GM23338 (cell line): ENCODE data around the gene NIM1K. TPM values are rescaled to one million over a fixed set of nuclear protein-coding genes. Genes with fewer than 3 reads are reported as not detected.

Source experiments
- ATAC-seq: fragments of 200-7000 bp; cut with Tn5 transposase; 3 replicates; pipeline ENCODE4 v1.9.1; 2020
- DNase-seq: peaks from one replicate; pipeline ENCODE4 v3.0.0-alpha.2; 2015; ENCODE audit warnings: low spot score
- H2AFZ ChIP-seq: fragments of 200-600 bp; sonication (generic); 2 replicates; pipeline ENCODE4 v1.8.0; 2016; ENCODE audit warnings: antibody characterized with exemption, mild to moderate bottlenecking, moderate library complexity
- H3F3A ChIP-seq: fragments of 200-600 bp; sonication (generic); replicated peaks from 2 replicates; pipeline ENCODE4 v1.8.0; 2017; ENCODE audit warnings: antibody characterized with exemption, mixed run types, low read depth
- H3K27ac ChIP-seq: fragments of 200-600 bp; sonication (generic); 2 replicates; pipeline ENCODE4 v1.6.1; 2016; ENCODE audit warnings: low read depth
- H3K27me3 ChIP-seq: fragments of 200-600 bp; sonication (generic); 2 replicates; pipeline ENCODE4 v1.8.0; 2016; ENCODE audit warnings: mild to moderate bottlenecking, mixed run types, moderate library complexity; ENCODE audit not compliant: insufficient read depth
- H3K36me3 ChIP-seq: fragments of 200-600 bp; sonication (generic); 2 replicates; pipeline ENCODE4 v1.8.0; 2016; ENCODE audit warnings: mild to moderate bottlenecking; ENCODE audit not compliant: insufficient read depth
- H3K4me1 ChIP-seq: fragments of 200-600 bp; sonication (generic); 2 replicates; pipeline ENCODE4 v1.8.0; 2016; ENCODE audit warnings: mild to moderate bottlenecking, moderate library complexity; ENCODE audit not compliant: insufficient read depth
- H3K4me2 ChIP-seq: fragments of 200-600 bp; sonication (generic); 2 replicates; pipeline ENCODE4 v1.7.1; 2017; ENCODE audit warnings: mixed run types
- H3K4me3 ChIP-seq: fragments of 200-600 bp; sonication (generic); 2 replicates; pipeline ENCODE4 v1.6.1; 2016; ENCODE audit warnings: mixed run types
- H3K79me2 ChIP-seq: fragments of 200-600 bp; sonication (generic); replicated peaks from 2 replicates; pipeline ENCODE4 v1.8.0; 2017; ENCODE audit warnings: mild to moderate bottlenecking; ENCODE audit not compliant: insufficient read depth
- H3K9me2 ChIP-seq: fragments of 200-600 bp; sonication (generic); 2 replicates; pipeline ENCODE4 v1.8.0; 2017; ENCODE audit not compliant: insufficient read depth
- H4K20me1 ChIP-seq: fragments of 200-600 bp; sonication (generic); replicated peaks from 2 replicates; pipeline ENCODE4 v1.8.0; 2017; ENCODE audit warnings: mild to moderate bottlenecking; ENCODE audit not compliant: insufficient read depth
- H3K27ac Mint-ChIP-seq: 2 replicates; pipeline ENCODE4 v1.8.0; 2020; ENCODE audit warnings: inconsistent platforms, mild to moderate bottlenecking, moderate library complexity, mixed read lengths
- H3K27me3 Mint-ChIP-seq: 3 replicates; pipeline ENCODE4 v1.8.0; 2022; ENCODE audit warnings: low read depth, mild to moderate bottlenecking, moderate library complexity, mixed read lengths, inconsistent platforms; ENCODE audit not compliant: insufficient read depth, poor library complexity
- H3K36me3 Mint-ChIP-seq: 3 replicates; pipeline ENCODE4 v1.8.0; 2021; ENCODE audit warnings: low read depth, mild to moderate bottlenecking, inconsistent platforms, moderate library complexity, mixed read lengths
- H3K4me1 Mint-ChIP-seq: 3 replicates; pipeline ENCODE4 v1.8.0; 2020; ENCODE audit warnings: mild to moderate bottlenecking, inconsistent platforms, mixed read lengths
- H3K4me3 Mint-ChIP-seq: 3 replicates; pipeline ENCODE4 v1.8.0; 2021; ENCODE audit warnings: moderate library complexity, mild to moderate bottlenecking, inconsistent platforms, mixed read lengths
- H3K9me3 Mint-ChIP-seq: 3 replicates; pipeline ENCODE4 v1.8.0; 2020; ENCODE audit warnings: moderate library complexity, mild to moderate bottlenecking, inconsistent platforms, mixed read lengths
- CREB1 ChIP-seq: fragments of 250-450 bp; sonication (Bioruptor Pico); IDR thresholded peaks from 2 replicates; pipeline ENCODE4 v1.5.0; 2020; ENCODE audit warnings: low read depth, mild to moderate bottlenecking, moderate library complexity
- CTCF ChIP-seq, 2 experiments: fragments of 200-600 bp in 1 of 2; sonication (generic) in 1 of 2; conservative IDR thresholded peaks; 2 replicates each; pipeline versions ENCODE4 v1.5.1 to v1.6.1; 2016 to 2017; ENCODE audit warnings: antibody characterized with exemption in 2 of 2, low read depth in 2 of 2, mild to moderate bottlenecking in 2 of 2, moderate library complexity in 1 of 2
- EZH2 ChIP-seq: fragments of 200-600 bp; sonication (generic); IDR thresholded peaks from one replicate; pipeline ENCODE4 v1.8.0; 2017; ENCODE audit warnings: antibody characterized with exemption, mild to moderate bottlenecking, low read depth; ENCODE audit not compliant: unreplicated experiment
- EZH2phosphoT487 ChIP-seq: fragments of 200-600 bp; sonication (generic); IDR thresholded peaks from one replicate; pipeline ENCODE4 v1.8.1; 2018; ENCODE audit warnings: antibody characterized with exemption; ENCODE audit not compliant: unreplicated experiment
- JUNB ChIP-seq: IDR thresholded peaks from one replicate; pipeline ENCODE4 v1.6.1; 2016; ENCODE audit warnings: antibody characterized with exemption; ENCODE audit not compliant: unreplicated experiment
- NANOG ChIP-seq: IDR thresholded peaks from 2 replicates; pipeline ENCODE4 v1.6.1; 2016; ENCODE audit warnings: antibody characterized with exemption, borderline replicate concordance
- POLR2AphosphoS5 ChIP-seq: IDR thresholded peaks from 2 replicates; pipeline ENCODE4 v1.6.1; 2016; ENCODE audit warnings: antibody characterized with exemption, low read depth
- STAT1 ChIP-seq: IDR thresholded peaks from one replicate; pipeline ENCODE4 v1.6.1; 2016; ENCODE audit warnings: antibody characterized with exemption; ENCODE audit not compliant: unreplicated experiment
- ZNF114 ChIP-seq: fragments of 250-450 bp; sonication (Bioruptor Pico); IDR thresholded peaks from 2 replicates; pipeline ENCODE4 v1.5.0; 2020; ENCODE audit warnings: mild to moderate bottlenecking, moderate library complexity
- ZNF331 ChIP-seq: fragments of 250-450 bp; sonication (Bioruptor Pico); IDR thresholded peaks from 2 replicates; pipeline ENCODE4 v1.5.0; 2020; ENCODE audit warnings: low read depth, mild to moderate bottlenecking, moderate library complexity
- ZNF462 ChIP-seq: fragments of 250-450 bp; sonication (Bioruptor Pico); IDR thresholded peaks from 2 replicates; pipeline ENCODE4 v1.5.0; 2020; ENCODE audit warnings: mild to moderate bottlenecking, moderate library complexity
- polyA plus RNA-seq: library from polyadenylated mRNA; unstranded; fragments of >200 nt; fragmentation: Nextera tagmentation; extraction: Ambion mirVana; gene quantifications from 2 replicates; pipeline ENCODE4 v1.2.1, GENCODE V29; 2016
- total RNA-seq: library from RNA; depleted of rRNA; stranded (reverse); fragments of >200 nt; shearing (Covaris generic); gene quantifications from 2 replicates; pipeline ENCODE4 v1.2.3, GENCODE V29; 2014
- TF ChIP-seq, protein P1 (sequence below): IDR thresholded peaks from 2 replicates; pipeline ENCODE4 v1.6.1; 2016; ENCODE audit warnings: antibody characterized with exemption
- TF ChIP-seq, protein P2 (sequence below): IDR thresholded peaks from one replicate; pipeline ENCODE4 v1.6.1; 2018; ENCODE audit warnings: antibody characterized with exemption; ENCODE audit not compliant: unreplicated experiment

NIM1K gene
- total and polyA plus RNA-seq, 2 experiments from 2014 or later, result not detected

GRCh38 chr5:43195670-43196265 lies 3.7 kb downstream of the NIM1K start:
- DNase-seq, result no peak
- H3K36me3 ChIP-seq, result no peaks in the 10 kb centered on the region
- Mint-ChIP-seq H3K4me3 (no peak overlapping the region), H3K27ac (no peak overlapping the region), H3K9me3 (no peaks in the 10 kb centered on the region), H3K4me1 (peaks cover 9% of the 10 kb centered on the region; the same call in 2 of the 3 replicates), H3K36me3 (no peaks in the 10 kb centered on the region), H3K27me3 (peaks cover 36% of the 10 kb centered on the region)
- ATAC-seq, result no peak
- no peaks in the 10 kb centered on the region for H4K20me1 ChIP-seq
- no peaks in the 10 kb centered on the region for H3K9me2 ChIP-seq
- H3K4me2 ChIP-seq, result no peak overlapping the region
- H3K4me1 ChIP-seq, result peaks cover 14% of the 10 kb centered on the region
- peaks cover 42% of the 10 kb centered on the region for H3K27me3 ChIP-seq
- H2AFZ ChIP-seq, result no peak overlapping the region
- H3F3A ChIP-seq, result no peaks in the 10 kb centered on the region
- H3K79me2 ChIP-seq, result no peaks in the 10 kb centered on the region
- no peak overlapping the region for H3K27ac ChIP-seq
- no peak for TF ChIP-seq STAT1
- no peak for TF ChIP-seq ZNF331
- TF ChIP-seq CTCF (conservative IDR thresholded peaks at IDR 0.05; ENCODE audit: low read depth in 2 of 2), result no peak
- no peak for TF ChIP-seq EZH2phosphoT487
- no peak for TF ChIP-seq EZH2
- TF ChIP-seq, protein P1, sequence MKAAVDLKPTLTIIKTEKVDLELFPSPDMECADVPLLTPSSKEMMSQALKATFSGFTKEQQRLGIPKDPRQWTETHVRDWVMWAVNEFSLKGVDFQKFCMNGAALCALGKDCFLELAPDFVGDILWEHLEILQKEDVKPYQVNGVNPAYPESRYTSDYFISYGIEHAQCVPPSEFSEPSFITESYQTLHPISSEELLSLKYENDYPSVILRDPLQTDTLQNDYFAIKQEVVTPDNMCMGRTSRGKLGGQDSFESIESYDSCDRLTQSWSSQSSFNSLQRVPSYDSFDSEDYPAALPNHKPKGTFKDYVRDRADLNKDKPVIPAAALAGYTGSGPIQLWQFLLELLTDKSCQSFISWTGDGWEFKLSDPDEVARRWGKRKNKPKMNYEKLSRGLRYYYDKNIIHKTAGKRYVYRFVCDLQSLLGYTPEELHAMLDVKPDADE, result no peak
- TF ChIP-seq CREB1, result no peak
- no peak for TF ChIP-seq ZNF462 (CRISPR knock-in tag)
- TF ChIP-seq NANOG, result no peak
- TF ChIP-seq JUNB, result no peak
- TF ChIP-seq, protein P2, sequence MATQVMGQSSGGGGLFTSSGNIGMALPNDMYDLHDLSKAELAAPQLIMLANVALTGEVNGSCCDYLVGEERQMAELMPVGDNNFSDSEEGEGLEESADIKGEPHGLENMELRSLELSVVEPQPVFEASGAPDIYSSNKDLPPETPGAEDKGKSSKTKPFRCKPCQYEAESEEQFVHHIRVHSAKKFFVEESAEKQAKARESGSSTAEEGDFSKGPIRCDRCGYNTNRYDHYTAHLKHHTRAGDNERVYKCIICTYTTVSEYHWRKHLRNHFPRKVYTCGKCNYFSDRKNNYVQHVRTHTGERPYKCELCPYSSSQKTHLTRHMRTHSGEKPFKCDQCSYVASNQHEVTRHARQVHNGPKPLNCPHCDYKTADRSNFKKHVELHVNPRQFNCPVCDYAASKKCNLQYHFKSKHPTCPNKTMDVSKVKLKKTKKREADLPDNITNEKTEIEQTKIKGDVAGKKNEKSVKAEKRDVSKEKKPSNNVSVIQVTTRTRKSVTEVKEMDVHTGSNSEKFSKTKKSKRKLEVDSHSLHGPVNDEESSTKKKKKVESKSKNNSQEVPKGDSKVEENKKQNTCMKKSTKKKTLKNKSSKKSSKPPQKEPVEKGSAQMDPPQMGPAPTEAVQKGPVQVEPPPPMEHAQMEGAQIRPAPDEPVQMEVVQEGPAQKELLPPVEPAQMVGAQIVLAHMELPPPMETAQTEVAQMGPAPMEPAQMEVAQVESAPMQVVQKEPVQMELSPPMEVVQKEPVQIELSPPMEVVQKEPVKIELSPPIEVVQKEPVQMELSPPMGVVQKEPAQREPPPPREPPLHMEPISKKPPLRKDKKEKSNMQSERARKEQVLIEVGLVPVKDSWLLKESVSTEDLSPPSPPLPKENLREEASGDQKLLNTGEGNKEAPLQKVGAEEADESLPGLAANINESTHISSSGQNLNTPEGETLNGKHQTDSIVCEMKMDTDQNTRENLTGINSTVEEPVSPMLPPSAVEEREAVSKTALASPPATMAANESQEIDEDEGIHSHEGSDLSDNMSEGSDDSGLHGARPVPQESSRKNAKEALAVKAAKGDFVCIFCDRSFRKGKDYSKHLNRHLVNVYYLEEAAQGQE, result no peak
- no peak for TF ChIP-seq POLR2AphosphoS5
- no peak for TF ChIP-seq ZNF114 (CRISPR knock-in tag)
- H3K4me3 ChIP-seq, result no peak overlapping the region
